ENCODE data around the gene CD4. TPM values are rescaled to one million over a fixed set of nuclear protein-coding genes. Genes with fewer than 3 reads are reported as not detected.

The CD4 gene
- total RNA-seq, 1 donor from 2014 or later = not detected

- no peak for DNase-seq (ENCODE audit: low read depth, low spot score)
These were observed 38.9 kb downstream of the CD4 start, which contains the start of gene P3H3 for GRCh38 chr12:6827982-6828780. P3H3 (plus strand) TSS chr12:6828407; CDS start chr12:6828441, 34 bp downstream.

DNA sequence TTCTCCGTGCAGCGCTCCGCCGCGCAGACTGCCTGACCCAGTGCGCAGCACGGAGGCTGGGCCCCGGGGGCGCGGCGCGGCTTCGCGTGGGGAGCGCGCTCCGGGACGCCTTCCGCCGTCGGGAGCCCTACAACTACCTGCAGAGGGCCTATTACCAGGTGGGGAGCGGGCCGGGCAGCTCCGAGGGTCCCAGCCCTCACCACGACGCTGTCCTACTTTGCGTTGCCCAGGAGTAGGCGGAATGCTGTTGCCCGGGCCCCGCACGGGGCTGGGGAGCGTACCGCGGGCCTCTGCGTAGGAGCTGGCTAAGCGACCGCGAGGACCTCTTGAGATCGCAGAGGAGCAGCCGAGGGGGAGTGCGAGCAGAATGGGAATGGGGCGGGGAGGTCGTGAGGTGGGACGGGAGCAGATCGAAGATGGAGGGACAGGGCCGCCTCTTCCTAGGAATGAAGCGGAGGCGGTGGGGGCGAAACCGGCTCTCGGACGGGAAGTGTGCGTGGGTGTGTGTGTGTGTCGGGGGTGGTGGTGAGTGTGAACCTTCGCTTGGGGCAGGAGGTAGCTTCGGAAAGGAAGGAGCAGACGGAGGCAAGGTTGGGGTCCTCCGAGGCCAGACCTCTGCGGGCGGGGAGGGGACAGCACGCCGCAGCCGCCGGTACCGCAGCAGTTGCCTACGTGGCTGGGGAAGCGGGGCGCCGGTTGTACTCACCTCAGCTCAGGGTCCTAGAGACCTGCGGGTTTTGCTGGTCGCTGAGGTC is 39.6 kb downstream of the CD4 start:
- DNase-seq (ENCODE audit: low read depth, low spot score) = no peak

GRCh38 chr12:6829536-6830220 is 40.4 kb downstream of the CD4 start:
- no peak for DNase-seq (ENCODE audit: low read depth, low spot score)

GRCh38 chr12:6830286-6830890 is 41.1 kb downstream of the CD4 start:
- no peak for DNase-seq (ENCODE audit: low read depth, low spot score)

- no peak for DNase-seq (ENCODE audit: low read depth, low spot score)
These were observed 41.7 kb downstream of the CD4 start for GRCh38 chr12:6830999-6831398.

DNA sequence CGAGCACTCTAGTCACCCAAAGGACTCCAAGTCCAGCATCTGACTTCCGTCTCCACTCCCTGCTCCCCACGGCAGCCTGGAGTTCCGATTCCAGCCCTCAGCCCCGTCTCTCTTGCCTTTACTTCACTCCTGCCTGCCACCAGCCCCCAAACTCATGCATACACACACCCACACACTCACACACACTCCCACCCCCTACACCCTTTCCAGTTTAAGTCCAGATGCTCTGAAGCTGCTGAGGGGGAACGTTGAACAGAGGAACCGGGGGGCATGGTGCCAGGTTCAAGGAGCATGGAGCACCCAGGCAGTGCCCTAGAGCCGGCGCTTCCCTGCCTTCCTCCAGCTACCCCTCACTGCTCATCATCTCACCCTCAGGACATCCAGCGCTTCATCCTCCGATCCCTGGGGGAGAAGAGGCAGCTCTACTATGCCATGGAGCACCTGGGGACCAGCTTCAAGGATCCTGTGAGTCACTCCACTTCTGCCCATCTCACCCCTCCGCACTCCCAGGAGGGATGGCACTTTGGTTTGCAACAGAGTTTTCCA is 42.2 kb downstream of the CD4 start:
- no peak for DNase-seq (ENCODE audit: low read depth, low spot score)

DNA sequence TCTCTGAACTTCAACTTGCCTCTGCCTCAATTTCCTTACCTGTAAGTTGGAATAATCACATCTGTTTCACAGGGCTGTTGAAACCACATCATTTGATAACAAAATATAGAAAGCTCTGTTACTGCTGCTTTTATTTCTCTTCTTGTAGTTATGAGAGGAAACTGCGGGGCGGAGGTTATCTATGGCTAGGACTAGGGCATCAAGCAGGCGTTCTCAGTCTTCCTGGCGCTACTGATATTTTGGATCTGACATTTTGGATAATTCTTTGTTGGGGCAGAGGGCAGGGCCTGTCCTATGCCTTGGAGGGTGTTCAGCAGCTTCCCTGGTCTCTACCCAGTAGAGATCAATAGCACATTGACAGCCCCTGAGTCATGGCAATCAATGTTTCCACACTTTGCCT is 42.8 kb downstream of the CD4 start:
- no peak for DNase-seq (ENCODE audit: low read depth, low spot score)

DNA sequence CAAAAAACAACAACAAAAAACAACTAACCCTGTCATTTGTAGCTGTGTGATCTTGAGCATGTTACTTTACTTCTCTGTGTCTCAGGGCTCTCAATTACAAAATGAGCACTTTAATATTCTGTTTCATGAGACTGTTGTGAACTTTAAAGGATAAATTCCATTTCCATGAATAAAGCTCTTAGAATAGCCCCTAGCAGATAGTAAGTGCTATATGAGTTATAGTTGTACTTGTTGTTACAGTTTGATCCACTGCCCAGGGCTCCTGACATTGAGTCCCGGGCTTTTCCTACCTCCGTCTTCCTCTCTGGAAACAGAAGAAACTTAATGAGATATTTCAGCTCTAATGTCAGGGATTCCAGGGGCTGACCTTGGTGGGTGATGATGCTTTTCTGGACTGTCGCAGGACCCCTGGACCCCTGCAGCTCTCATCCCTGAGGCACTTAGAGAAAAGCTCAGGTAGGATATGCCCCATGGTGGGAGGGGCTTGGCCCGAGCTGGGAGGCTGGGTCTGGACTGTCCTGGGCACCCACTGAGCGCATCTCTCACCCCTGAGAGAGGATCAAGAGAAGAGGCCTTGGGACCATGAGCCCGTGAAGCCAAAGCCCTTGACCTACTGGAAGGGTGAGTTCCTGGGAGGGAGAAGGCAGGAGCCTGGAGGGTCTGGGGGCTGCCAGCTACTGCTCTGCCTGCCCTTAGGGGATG is 44.0 kb downstream of the CD4 start:
- no peak for DNase-seq (ENCODE audit: low read depth, low spot score)

- DNase-seq (ENCODE audit: low read depth, low spot score) = no peak
These were observed 44.9 kb downstream of the CD4 start for GRCh38 chr12:6834254-6834653.

GRCh38 chr12:6834873-6835272 is 45.5 kb downstream of the CD4 start:
- DNase-seq (ENCODE audit: low read depth, low spot score) = no peak

DNA sequence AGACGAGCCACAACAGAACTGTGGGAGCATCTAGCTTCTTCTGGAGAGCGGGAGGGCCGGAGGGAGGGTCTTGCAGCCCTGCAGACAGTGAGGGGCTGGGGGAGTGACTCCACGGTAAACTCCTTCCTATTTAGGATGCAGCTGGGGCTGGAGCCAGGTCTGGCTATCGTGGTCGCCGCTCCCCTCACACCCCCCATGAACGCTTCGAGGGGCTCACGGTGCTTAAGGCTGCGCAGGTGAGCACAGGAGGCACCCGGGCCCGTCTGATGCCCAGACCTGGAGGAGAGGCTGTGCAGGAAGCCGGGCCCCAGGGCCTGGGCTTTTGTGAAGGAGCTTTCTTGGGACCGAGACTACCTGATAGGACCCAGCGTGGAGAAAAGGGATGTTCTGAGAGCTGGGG is 47.5 kb downstream of the CD4 start:
- no peak for DNase-seq (ENCODE audit: low read depth, low spot score)

DNA sequence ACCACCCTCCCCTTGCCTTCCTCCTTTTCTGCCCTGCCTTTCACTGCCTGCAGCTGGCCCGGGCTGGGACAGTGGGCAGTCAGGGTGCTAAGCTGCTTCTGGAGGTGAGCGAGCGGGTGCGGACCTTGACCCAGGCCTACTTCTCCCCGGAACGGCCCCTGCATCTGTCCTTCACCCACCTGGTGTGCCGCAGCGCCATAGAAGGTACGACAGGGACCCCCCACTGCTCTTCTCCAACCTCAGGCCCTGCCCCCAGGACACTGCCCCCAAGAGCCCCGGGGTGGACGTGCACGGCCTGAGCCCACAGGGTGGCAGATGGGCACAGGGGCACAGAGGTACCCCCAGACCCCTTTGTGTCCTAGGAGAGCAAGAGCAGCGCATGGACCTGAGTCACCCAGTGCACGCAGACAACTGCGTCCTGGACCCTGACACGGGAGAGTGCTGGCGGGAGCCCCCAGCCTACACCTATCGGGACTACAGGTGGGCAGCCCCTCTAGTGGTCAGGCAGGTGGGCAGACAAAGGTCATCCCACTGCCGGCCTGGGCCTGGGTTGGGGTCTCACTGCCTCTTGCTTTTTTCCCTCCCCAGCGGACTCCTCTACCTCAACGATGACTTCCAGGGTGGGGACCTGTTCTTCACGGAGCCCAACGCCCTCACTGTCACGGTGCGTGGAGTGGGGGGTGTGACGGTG is 48.2 kb downstream of the CD4 start:
- no peak for DNase-seq (ENCODE audit: low read depth, low spot score)

DNA sequence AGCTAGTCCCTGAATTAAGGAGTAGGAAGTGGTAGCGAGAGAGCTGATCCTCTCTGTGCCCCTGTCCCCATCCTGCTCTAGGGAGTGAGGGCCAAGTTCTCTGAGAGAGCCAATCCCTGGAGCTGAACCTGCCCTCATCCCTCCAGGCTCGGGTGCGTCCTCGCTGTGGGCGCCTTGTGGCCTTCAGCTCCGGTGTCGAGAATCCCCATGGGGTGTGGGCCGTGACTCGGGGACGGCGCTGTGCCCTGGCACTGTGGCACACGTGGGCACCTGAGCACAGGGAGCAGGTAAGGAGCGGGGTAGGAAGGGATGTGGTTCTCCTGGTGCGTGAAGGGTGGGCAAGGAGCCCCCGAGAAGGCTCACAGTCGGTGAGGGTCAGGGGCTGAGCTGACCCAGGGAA is 49.5 kb downstream of the CD4 start:
- no peak for DNase-seq (ENCODE audit: low read depth, low spot score)

DNA sequence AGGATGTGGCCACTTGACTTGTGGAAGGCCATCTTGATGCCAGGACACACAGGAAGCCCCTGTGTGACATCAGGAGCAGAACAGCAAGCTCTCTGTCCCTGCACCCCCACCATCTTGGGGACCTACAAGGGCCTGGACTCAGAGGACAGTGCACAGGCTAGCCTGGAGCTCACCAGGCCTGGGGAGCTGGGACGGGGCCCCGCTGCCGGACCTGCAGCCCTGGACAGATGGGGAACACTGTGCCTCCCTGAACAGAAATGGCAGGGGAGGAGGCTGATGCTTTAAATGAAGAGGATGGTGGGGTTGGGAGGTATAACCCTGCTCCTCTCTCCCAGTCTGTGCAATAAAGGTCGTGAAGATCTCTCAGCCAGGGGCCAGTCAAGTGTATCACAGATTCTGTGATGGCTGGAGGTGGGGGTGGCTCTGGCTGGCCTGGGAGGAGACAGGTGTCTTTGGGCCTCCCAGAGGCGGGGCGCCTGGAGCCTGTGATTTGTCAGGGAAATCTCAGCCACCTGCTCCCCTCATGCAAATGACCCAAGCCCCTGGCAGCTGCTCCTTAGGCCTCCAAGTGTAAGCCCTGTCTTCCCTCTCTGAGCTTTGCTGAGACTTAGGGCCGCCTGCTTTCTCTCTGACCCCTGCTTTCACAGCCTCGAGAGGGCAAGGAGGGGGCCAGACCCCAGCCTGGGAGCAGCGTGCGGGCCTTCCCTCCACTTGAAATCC is 50.3 kb downstream of the CD4 start:
- no peak for DNase-seq (ENCODE audit: low read depth, low spot score)

GRCh38 chr12:6840330-6840729 is 51.0 kb downstream of the CD4 start:
- no peak for DNase-seq (ENCODE audit: low read depth, low spot score)

- no peak for DNase-seq (ENCODE audit: low read depth, low spot score)
These were observed 51.6 kb downstream of the CD4 start, which contains the start of gene GNB3 for GRCh38 chr12:6840761-6841515. GNB3 (plus strand) TSS chr12:6840925; CDS start chr12:6841288, 363 bp downstream.

DNA sequence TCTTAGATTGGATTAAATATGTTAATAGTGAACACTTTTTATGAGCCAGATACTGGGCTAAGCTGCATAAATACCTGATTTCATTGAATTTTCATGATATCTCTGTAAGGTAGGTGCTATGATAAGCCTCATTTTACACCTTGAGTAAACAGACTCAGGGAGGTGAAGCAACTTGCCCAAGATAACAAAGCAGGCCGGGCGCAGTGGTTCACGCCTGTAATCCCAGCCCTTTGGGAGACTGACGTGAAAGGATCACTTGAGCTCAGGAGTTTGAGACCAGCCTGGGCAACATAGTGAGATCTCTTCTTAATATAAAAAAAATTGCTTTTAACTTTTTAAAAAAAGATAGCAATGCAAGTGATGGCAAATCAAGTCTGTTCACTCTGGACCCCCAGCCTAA is 52.7 kb downstream of the CD4 start:
- DNase-seq (ENCODE audit: low read depth, low spot score) = no peak

DNA sequence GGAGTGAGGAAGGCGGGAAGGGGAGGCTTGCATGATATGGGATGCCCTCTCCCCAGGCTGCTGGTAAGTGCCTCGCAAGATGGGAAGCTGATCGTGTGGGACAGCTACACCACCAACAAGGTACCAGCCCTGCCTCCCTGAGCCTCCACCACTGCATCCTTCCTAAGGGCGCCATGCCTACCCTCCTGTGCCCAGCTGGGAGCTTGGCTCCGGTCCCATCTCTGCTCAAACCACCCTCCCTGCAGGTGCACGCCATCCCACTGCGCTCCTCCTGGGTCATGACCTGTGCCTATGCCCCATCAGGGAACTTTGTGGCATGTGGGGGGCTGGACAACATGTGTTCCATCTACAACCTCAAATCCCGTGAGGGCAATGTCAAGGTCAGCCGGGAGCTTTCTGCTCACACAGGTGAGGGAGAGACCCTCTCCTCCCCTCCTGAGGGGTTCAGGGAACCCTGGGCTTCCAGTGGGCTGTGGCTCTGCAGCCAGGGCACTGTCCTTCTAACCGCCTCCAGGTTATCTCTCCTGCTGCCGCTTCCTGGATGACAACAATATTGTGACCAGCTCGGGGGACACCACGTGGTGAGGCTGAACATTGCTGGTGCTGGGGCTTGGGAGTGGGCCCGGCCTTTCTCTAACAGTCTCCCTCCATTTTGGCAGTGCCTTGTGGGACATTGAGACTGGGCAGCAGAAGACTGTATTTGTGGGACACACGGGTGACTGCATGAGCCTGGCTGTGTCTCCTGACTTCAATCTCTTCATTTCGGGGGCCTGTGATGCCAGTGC is 54.0 kb downstream of the CD4 start:
- no peak for DNase-seq (ENCODE audit: low read depth, low spot score)

Measured in pulmonary artery endothelial cell (primary cell).